ENCODE measurements around the gene ABCA7. TPM values are rescaled to one million over a fixed set of nuclear protein-coding genes. Genes with fewer than 3 reads are reported as not detected.

Gene ABCA7
- total RNA-seq, 2 experiments from 2014 or later: 62.7 to 72.9 TPM

DNA sequence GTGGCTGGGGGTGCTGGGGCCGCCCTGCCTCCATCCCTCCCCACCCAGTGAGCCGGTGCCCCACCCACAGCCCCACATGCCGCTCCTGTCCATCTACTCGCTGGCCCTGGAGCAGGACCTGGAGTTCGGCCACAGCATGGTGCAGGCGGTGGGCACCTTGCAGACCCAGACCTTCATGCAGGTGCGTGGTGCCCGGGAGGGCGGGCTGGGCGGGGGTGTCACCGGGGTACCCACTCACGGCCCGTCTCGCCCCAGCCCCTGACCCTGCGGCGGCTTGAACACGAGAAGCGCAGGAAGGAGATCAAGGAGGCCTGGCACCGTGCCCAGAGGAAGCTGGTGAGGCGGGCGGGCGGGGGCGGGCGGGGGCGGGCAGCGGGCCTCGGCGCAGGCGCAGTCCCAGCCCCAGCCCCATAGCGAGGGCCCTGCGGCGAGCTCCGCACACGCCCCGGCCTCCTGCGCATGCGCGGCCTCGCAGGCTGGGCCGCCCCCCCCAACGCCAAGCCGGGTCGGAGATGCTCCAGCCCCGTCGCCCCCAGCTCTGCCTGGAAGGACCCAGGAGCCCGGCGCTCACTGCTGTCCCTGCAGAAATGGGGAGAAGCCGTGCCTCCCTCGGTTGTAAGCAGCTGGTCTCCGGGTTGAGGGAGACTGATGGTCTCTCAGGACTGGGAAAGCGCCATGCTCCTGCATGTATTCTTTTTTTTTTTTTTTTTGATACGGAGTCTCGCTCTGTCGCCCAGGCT lies 34.8 kb downstream of the ABCA7 start:
- Mint-ChIP-seq H3K27ac (peak overlapping the region; percentile 93), H3K4me1 (peaks cover 55% of the 10 kb centered on the region), H3K9me3 (ENCODE audit: low read depth) (no peaks in the 10 kb centered on the region), H3K27me3 (no peaks in the 10 kb centered on the region), H3K4me3 (peak overlapping the region; percentile 56), H3K36me3 (peaks cover 47% of the 10 kb centered on the region)
- CTCF ChIA-PET: interaction anchor here (0.7 to 8.9 kb wide), 14 partner anchors 8 to 211 kb away, joined by 3 to 108 read pairs (median 4); partner anchors contain the start of genes ABCA7, ARHGAP45, POLR2E and RNU6-2
- ATAC-seq (peak; percentile 34), DNase-seq (peak; percentile 88)

DNA sequence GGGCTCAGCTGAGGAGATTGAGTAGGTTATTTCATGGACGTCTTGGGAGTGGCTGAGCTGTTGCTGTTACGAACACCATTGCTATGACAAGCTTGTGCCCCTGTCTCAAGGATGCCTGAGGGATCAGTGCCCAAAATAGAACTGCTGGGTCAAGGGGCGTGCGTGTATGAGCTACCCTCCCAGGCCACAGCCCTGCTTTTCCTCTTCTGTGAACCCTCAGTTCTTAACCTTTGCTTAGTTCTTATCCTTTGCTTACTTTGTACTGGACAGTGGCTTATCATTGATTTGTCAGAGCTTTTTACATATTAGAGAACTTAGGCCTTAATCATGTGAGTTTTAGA lies 36.1 kb downstream of the ABCA7 start:
- H3K36me3 Mint-ChIP-seq: peaks cover 56% of the 10 kb centered on the region
- H3K4me1 Mint-ChIP-seq: peaks cover 64% of the 10 kb centered on the region
- peak overlapping the region; percentile 93 for H3K27ac Mint-ChIP-seq
- no peaks in the 10 kb centered on the region for H3K9me3 Mint-ChIP-seq (ENCODE audit: low read depth)
- CTCF ChIA-PET: interaction anchor here (0.7 to 8.9 kb wide), 12 partner anchors 9 to 783 kb away, joined by 3 to 108 read pairs (median 4); partner anchors contain the start of genes ABCA7, ARHGAP45, POLR2E and RNF126
- ATAC-seq: no peak
- no peaks in the 10 kb centered on the region for H3K27me3 Mint-ChIP-seq
- peak overlapping the region; percentile 56 for H3K4me3 Mint-ChIP-seq
- no peak for DNase-seq

DNA sequence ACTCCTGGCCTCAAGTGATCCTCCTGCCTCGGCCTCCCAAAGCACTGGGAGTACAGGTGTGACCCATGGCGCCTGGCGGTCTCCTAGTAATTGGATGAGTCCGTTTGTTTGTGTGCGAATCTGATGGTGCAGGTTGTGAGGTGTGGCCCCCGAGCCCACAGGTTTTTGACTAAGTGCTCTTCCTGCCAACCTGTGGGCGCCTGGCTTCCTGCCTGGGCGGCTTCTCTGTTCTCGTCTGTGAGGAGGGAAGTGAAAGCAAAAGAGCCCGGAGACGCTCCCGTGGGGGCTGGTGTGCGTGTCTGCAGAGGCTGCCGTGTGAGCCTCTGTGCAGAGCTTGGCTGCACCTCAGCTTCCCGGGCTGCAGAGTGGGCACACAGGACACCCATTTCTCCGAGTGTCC lies 37.0 kb downstream of the ABCA7 start:
- Mint-ChIP-seq H3K9me3 (ENCODE audit: low read depth) (no peaks in the 10 kb centered on the region), H3K4me1 (peaks cover 67% of the 10 kb centered on the region), H3K36me3 (peaks cover 59% of the 10 kb centered on the region), H3K4me3 (peak overlapping the region; percentile 84), H3K27ac (peak overlapping the region; percentile 93), H3K27me3 (no peaks in the 10 kb centered on the region)
- ATAC-seq (peak; percentile 83), DNase-seq (peak; percentile 99)
- CTCF ChIA-PET: interaction anchor here (0.8 to 8.9 kb wide), 10 partner anchors 10 to 782 kb away, joined by 3 to 108 read pairs (median 4); partner anchors contain the start of genes ARHGAP45, CNN2 and RNF126

DNA sequence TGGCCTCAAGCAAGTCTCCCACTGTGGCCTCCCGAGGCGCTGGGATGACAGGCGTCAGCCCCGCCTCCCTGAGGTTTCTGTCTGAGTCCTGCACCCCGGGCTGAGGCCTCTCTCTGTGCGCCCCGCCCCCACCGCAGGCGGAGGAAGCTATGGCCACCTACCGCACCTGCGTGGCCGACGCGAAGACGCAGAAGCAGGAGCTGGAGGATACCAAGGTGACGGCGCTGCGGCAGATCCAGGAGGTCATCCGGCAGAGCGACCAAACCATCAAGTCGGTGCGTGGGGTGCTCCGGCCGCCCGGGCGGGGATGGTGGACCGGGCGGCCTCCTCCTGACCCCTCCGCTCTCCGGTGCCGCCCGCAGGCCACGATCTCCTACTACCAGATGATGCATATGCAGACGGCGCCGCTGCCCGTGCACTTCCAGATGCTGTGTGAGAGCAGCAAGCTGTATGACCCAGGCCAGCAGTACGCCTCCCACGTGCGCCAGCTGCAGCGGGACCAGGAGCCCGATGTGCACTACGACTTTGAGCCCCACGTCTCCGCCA lies 39.7 kb downstream of the ABCA7 start:
- Mint-ChIP-seq H3K4me3 (peak overlapping the region; percentile 84), H3K9me3 (ENCODE audit: low read depth) (no peaks in the 10 kb centered on the region), H3K4me1 (peaks cover 59% of the 10 kb centered on the region), H3K36me3 (peaks cover 60% of the 10 kb centered on the region), H3K27me3 (no peaks in the 10 kb centered on the region), H3K27ac (peak overlapping the region; percentile 93)
- DNase-seq (peak; percentile 93), ATAC-seq (peak; percentile 8)
- CTCF ChIA-PET: interaction anchor here (0.7 to 8.9 kb wide), 7 partner anchors 11 to 187 kb away, joined by 3 to 108 read pairs (median 8); partner anchors contain the start of gene ARHGAP45

DNA sequence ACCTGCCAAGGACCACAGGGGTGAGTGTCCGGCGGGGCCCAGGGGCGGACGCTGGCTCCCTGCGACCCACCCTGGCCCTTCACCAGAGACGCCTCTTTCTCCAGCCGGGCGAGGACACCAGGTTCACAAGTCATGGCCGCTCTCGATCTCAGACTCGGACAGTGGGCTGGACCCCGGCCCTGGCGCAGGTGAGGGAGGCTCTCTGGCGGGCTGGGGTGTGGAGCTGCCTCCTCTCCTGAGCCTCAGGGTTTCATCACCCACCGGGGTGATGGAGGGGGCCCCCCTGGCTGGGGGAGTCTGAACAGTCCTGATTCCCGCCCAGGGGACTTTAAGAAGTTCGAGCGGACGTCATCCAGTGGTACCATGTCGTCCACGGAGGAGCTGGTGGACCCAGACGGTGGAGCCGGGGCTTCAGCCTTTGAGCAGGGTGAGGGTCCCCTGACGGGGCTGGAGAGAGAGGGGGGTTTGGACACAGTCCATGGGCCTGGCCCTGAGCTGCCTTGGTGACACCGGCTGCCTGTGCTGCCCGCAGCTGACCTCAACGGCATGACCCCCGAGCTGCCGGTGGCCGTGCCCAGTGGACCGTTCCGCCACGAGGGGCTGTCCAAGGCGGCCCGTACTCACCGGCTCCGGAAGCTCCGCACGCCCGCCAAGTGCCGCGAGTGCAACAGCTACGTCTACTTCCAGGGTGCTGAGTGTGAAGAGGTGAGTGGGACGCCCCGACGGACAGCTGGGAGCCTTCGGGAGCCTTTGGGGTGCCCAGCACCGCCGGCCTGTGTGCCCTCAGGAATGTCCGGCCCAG lies 40.7 kb downstream of the ABCA7 start:
- no peaks in the 10 kb centered on the region for H3K9me3 Mint-ChIP-seq (ENCODE audit: low read depth)
- no peak for DNase-seq
- no peaks in the 10 kb centered on the region for H3K27me3 Mint-ChIP-seq
- H3K4me3 Mint-ChIP-seq: no peak overlapping the region
- ATAC-seq: no peak
- H3K4me1 Mint-ChIP-seq: peaks cover 61% of the 10 kb centered on the region
- CTCF ChIA-PET: interaction anchor here (0.8 to 8.9 kb wide), 8 partner anchors 10 to 186 kb away, joined by 3 to 108 read pairs (median 7); partner anchors contain the start of gene ARHGAP45
- H3K36me3 Mint-ChIP-seq: peaks cover 66% of the 10 kb centered on the region
- no peak overlapping the region for H3K27ac Mint-ChIP-seq

DNA sequence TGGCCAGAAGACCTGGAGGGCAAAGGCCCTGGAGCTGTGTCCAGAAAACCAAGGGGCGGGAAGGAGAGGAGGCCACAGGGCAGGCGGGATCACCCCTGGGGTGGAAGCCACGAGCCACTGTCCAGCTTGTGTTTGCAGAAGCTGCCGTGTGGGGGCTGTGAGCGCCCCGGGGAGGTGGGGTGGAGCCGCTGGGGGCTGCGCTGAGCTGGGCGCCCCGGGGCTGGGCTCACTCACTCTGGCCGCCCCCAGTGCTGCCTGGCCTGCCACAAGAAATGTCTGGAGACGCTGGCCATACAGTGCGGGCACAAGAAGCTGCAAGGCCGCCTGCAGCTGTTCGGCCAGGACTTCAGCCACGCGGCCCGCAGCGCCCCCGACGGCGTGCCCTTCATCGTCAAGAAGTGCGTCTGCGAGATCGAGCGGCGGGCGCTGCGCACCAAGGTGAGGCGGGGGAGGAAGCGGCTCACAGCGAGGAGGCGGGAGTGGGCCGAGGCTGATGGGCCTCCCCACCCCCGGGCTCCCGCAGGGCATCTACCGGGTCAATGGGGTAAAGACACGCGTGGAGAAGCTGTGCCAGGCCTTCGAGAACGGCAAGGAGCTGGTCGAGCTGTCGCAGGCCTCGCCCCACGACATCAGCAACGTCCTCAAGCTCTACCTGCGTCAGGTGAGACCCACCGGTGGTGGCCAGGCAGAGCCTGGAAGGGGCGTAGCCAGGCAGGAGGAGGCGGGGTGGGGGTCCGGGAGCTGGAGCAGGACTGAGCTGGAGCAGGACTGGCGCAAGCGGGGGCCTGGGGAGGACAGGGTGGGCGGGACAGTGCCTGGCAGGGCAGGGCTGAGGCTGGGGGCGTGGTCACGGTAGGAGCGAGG lies 41.6 kb downstream of the ABCA7 start:
- H3K27ac Mint-ChIP-seq: no peak overlapping the region
- H3K27me3 Mint-ChIP-seq: no peaks in the 10 kb centered on the region
- H3K4me1 Mint-ChIP-seq: peaks cover 58% of the 10 kb centered on the region
- CTCF ChIA-PET: interaction anchor here (0.8 to 8.9 kb wide), 5 partner anchors 9 to 163 kb away, joined by 3 to 108 read pairs (median 5); partner anchors contain the start of gene ARHGAP45
- H3K36me3 Mint-ChIP-seq: peaks cover 60% of the 10 kb centered on the region
- no peak for DNase-seq
- H3K9me3 Mint-ChIP-seq (ENCODE audit: low read depth): no peaks in the 10 kb centered on the region
- no peak overlapping the region for H3K4me3 Mint-ChIP-seq
- ATAC-seq: no peak

DNA sequence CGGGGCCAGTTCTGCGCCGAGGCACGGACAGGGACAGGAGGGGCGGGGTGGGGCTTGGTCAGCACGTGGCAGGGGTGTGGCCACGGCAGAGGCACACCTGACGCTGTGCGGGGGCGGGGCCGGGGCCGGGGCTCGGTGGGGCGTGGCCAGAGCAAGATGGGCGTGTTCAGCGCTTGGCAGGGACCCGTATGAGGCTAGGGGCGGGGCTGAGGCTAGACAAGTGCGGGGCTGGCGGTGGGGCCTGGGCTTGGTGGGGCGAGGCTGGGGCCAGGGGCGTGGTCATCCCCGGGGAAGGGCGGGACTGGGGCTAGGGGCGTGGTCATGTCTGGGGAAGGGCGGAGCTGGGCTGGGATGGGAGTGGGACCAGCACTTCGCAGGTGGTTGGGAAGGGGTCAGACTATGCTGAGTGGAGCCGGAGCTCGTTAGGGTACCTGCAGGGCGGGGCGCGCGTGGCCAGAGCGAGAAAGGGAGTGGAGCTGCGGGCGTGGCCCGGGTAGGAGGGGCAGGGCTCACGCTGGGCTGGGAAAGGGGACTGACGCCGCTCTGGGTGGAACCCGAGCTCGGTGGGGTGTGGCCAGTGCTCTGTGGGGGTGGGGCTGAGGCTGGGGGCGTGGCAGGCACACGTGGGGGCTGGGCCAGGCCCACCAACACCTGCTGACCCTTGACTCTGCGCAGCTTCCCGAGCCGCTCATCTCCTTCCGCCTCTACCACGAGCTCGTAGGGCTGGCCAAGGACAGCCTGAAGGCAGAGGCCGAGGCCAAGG lies 42.4 kb downstream of the ABCA7 start:
- peak overlapping the region; percentile 80 for H3K27ac Mint-ChIP-seq
- peaks cover 55% of the 10 kb centered on the region for H3K4me1 Mint-ChIP-seq
- no peak overlapping the region for H3K4me3 Mint-ChIP-seq
- ATAC-seq: peak; percentile 75
- CTCF ChIA-PET: interaction anchor here (0.7 to 8.9 kb wide), 3 partner anchors 8 to 22 kb away, joined by 3 to 108 read pairs (median 6); partner anchors contain the start of genes ARHGAP45 and GPX4
- H3K36me3 Mint-ChIP-seq: peaks cover 56% of the 10 kb centered on the region
- H3K27me3 Mint-ChIP-seq: no peaks in the 10 kb centered on the region
- peak; percentile 96 for DNase-seq
- no peaks in the 10 kb centered on the region for H3K9me3 Mint-ChIP-seq (ENCODE audit: low read depth)

DNA sequence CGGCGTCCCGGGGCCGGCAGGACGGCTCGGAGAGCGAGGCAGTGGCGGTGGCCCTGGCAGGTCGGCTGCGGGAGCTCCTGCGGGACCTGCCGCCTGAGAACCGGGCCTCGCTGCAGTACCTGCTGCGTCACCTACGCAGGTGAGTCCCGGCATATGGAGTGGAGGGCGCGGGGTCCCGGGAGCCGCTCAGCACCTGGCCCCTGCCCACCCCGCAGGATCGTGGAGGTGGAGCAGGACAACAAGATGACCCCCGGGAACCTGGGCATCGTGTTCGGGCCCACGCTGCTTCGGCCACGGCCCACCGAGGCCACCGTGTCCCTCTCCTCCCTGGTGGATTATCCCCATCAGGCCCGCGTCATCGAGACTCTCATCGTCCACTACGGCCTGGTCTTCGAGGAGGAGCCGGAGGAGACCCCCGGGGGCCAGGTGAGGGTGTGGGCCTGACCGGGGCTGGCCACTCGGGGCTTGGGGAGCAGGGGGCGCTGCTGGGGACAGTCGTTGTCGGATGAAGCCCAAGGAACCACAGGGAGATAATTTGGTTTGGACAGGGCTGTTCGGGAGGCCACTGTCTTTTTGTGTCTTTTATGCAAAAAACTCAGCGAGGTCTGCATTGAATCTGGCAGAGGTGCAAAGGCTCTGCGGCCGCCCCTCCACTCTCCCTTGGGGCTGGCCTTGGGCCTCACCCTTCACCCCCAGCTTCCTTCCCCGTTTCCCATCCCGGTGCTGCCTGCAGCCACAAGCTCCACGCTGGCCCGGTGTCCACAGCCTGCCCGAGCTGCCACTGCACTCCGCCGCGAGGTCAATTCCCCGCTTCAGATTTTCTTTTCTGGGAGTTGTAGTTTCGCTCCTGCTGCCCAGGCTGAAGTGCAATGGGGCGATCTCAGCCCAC lies 43.3 kb downstream of the ABCA7 start:
- Mint-ChIP-seq H3K27me3 (no peaks in the 10 kb centered on the region), H3K4me3 (no peak overlapping the region), H3K4me1 (peaks cover 56% of the 10 kb centered on the region), H3K27ac (no peak overlapping the region), H3K9me3 (ENCODE audit: low read depth) (no peaks in the 10 kb centered on the region), H3K36me3 (peaks cover 55% of the 10 kb centered on the region)
- DNase-seq: no peak
- CTCF ChIA-PET: interaction anchor here (0.6 to 8.9 kb wide), 5 partner anchors 11 to 21 kb away, joined by 3 to 108 read pairs (median 3); partner anchors contain the start of genes ARHGAP45 and GPX4
- no peak for ATAC-seq

DNA sequence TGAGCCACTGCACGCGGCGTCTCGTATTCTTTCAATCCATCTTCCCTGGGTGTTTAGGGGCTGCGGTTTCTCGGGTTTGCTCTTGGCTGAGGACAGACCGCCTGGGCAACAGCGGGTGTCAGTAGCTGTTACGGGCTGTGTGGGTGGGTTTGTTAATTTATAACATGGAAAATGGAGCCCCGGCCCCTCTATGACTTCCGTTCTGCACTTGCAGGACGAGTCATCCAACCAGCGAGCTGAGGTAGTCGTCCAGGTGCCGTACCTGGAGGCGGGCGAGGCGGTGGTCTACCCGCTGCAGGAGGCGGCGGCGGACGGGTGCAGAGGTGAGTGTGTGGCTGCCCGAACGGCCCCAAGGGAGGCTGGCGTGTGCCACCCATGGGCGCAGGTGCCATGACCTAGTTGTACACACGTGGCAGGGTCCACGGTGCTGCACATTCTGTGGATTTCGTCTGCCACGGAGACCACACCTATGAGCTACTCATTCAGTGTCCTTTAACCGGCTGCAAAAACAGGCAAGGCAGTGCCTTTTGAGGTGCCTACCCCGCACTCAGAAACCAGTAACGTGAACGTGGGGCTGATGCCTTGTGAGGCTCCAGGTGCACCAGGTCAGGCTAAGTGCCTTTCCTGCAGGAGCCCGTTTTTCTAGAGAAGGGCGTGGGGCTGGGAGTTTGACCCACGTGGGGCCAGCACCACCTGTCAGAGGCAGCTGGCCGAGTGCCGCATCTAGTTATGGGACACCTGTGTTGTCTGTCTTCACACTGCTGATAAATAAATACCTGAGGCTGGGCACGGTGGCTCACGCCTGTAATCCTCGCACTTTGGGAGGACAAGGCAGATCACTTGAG lies 44.3 kb downstream of the ABCA7 start:
- H3K27me3 Mint-ChIP-seq: no peaks in the 10 kb centered on the region
- ATAC-seq (no peak), DNase-seq (no peak)
- CTCF ChIA-PET: interaction anchor here (1.1 to 3.2 kb wide), 3 partner anchors 9 to 19 kb away, joined by 3 to 6 read pairs (median 4); no protein-coding TSS in a partner anchor
- H3K36me3 Mint-ChIP-seq: peaks cover 51% of the 10 kb centered on the region
- H3K4me3 Mint-ChIP-seq: no peak overlapping the region
- H3K9me3 Mint-ChIP-seq (ENCODE audit: low read depth): no peaks in the 10 kb centered on the region
- H3K4me1 Mint-ChIP-seq: peaks cover 61% of the 10 kb centered on the region
- H3K27ac Mint-ChIP-seq: peak overlapping the region; percentile 25

DNA sequence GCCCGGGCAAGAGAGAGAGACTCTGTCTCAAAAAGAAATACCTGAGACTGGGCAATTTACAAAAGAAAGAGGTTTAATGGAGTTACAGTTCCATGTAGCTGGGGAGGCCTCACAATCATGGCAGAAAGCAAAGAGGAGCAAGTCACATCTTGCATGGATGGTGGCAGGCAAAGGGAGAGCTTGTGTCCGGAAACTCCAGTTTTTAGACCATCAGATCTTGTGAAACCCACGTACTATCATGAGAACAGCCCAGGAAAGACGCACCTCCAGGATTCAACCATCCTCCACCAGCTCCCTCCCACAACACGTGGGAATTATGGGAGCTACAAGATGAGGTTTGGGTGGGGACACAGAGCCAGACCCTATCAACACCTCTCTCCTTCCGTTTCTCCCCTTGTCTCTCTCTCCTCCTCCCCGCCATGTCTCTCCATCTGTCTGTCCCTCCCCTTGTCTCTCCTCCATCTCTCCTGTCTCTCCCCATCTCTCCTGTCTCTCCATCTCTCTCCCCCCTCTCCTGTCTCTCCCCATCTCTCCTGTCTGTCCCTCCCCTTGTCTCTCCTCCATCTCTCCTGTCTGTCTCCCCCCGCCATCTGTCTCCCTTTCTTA lies 45.2 kb downstream of the ABCA7 start:
- DNase-seq (no peak), ATAC-seq (no peak)
- Mint-ChIP-seq H3K4me3 (no peak overlapping the region), H3K9me3 (ENCODE audit: low read depth) (no peaks in the 10 kb centered on the region), H3K36me3 (peaks cover 42% of the 10 kb centered on the region), H3K4me1 (peaks cover 57% of the 10 kb centered on the region), H3K27ac (peak overlapping the region; percentile 25), H3K27me3 (no peaks in the 10 kb centered on the region)
- CTCF ChIA-PET: interaction anchor here (1.0 to 6.9 kb wide), 4 partner anchors 9 to 48 kb away, joined by 3 to 64 read pairs (median 5); partner anchors contain the start of gene ARHGAP45

Data from activated CD8-positive, alpha-beta memory T cell treated with anti-CD3 and anti-CD28 coated beads, Interleukin-2, amount 10 ng/mL, durations not matched to agents 7 days and 5 days (primary cell).